Activated CD4-positive, CD25-positive, alpha-beta regulatory T cell treated with anti-CD3 and anti-CD28 coated beads, Interleukin-2, amount 50 U/mL, for 72 hours (primary cell): ENCODE data around the gene TYW3.

ENCODE experiments used
- DNase-seq: peaks from one replicate; pipeline ENCODE4 v3.0.0; 2021

The TYW3 gene

GRCh38 chr1:74811436-74812179, 78.7 kb downstream of the TYW3 start:
- no peak for DNase-seq

- no peak for DNase-seq
Measured at GRCh38 chr1:74812180-74812541, 79.2 kb downstream of the TYW3 start.
